HepG2 (cell line): Measurements from ENCODE around the gene SRP9. TPM values are rescaled to one million over a fixed set of nuclear protein-coding genes. Genes with fewer than 3 reads are reported as not detected.

Source experiments
- ATAC-seq: fragments of 200-7000 bp; cut with Tn5 transposase; 3 replicates; pipeline ENCODE4 v1.9.1; 2020; ENCODE audit warnings: mild to moderate bottlenecking, moderate library complexity
- BruUV-seq: library from RNA; stranded (reverse); fragments of 400-500 nt; replicated peaks from 2 replicates; lab custom pipeline; 2021; lab: Mats Ljungman, UMichigan
- CTCF ChIA-PET: fragments of 300-600 bp; formaldehyde crosslinking; extraction: SDS; loops from one replicate; lab custom pipeline; 2021; ENCODE audit warnings: low total read pairs, inconsistent platforms, low intra/inter-chr PET ratio; lab: Yijun Ruan, JAX
- POLR2A ChIA-PET: fragments of 350-600 bp; sonication (Branson Sonifier 250); formaldehyde crosslinking; loops from one replicate; lab custom pipeline; 2020; ENCODE audit warnings: antibody characterized with exemption, inconsistent platforms; lab: Yijun Ruan, JAX
- DNase-seq: peaks from one replicate; pipeline ENCODE4 v3.0.0-alpha.2; 2015; ENCODE audit warnings: low spot score
- FAIRE-seq: peaks from 3 replicates; lab custom pipeline; 2011; peaks lifted over from hg19 to GRCh38; lab: Jason Lieb, UNC
- H2AFZ ChIP-seq: one replicate; pipeline ENCODE4 v1.6.1; 2011; ENCODE audit warnings: low read length, inconsistent platforms
- H3K27ac ChIP-seq: fragments of 300-600 bp; 3 replicates; pipeline ENCODE4 v1.8.0; 2011; ENCODE audit warnings: mixed run types, mild to moderate bottlenecking, mixed read lengths, low read length, inconsistent platforms; ENCODE audit not compliant: insufficient read depth; ENCODE audit errors: extremely low read length
- H3K27me3 ChIP-seq, 2 experiments: fragments of 200-600 bp in 1 of 2; 2 replicates in 1 of 2; 3 replicates in 1 of 2; pipeline versions ENCODE4 v1.6.0 to v1.8.0; 2011; ENCODE audit warnings: low read length in 2 of 2, mild to moderate bottlenecking in 2 of 2, moderate library complexity in 2 of 2, inconsistent platforms in 1 of 2; ENCODE audit not compliant: insufficient read depth in 2 of 2, control insufficient read depth in 1 of 2
- H3K36me3 ChIP-seq, 2 experiments: fragments of 200-600 bp in 1 of 2; replicated peaks in 1 of 2; 2 replicates in 1 of 2; 3 replicates in 1 of 2; pipeline versions ENCODE4 v1.5.1 to v1.8.0; 2011; ENCODE audit warnings: low read length in 2 of 2, inconsistent platforms in 1 of 2; ENCODE audit not compliant: insufficient read depth in 2 of 2, control insufficient read depth in 1 of 2
- H3K4me1 ChIP-seq: 2 replicates; pipeline ENCODE4 v1.5.1; 2012; ENCODE audit warnings: low read length, inconsistent platforms; ENCODE audit not compliant: insufficient read depth
- H3K4me2 ChIP-seq: 2 replicates; pipeline ENCODE4 v1.6.0; 2011; ENCODE audit warnings: low read depth, low read length, inconsistent platforms
- H3K4me3 ChIP-seq, 3 experiments: fragments of 200-600 bp in 1 of 3; sonication (generic), shearing (Covaris generic) in 1 of 3; replicated peaks in 1 of 3; 2 replicates each; pipeline ENCODE4 v1.5.1; 2011 to 2016; ENCODE audit warnings: low read length in 3 of 3, inconsistent platforms in 2 of 3, low read depth in 2 of 3, mild to moderate bottlenecking in 2 of 3, control low read depth in 1 of 3, mixed read lengths in 1 of 3; ENCODE audit not compliant: insufficient read depth in 1 of 3
- H3K79me2 ChIP-seq: one replicate; pipeline ENCODE4 v1.6.1; 2011; ENCODE audit warnings: low read length, inconsistent platforms; ENCODE audit not compliant: insufficient read depth
- H3K9ac ChIP-seq: 2 replicates; pipeline ENCODE4 v1.6.0; 2011; ENCODE audit warnings: mild to moderate bottlenecking, low read depth, low read length, inconsistent platforms; ENCODE audit not compliant: insufficient read depth
- H3K9me3 ChIP-seq: 2 replicates; pipeline ENCODE4 v1.5.1; 2012; ENCODE audit warnings: mild to moderate bottlenecking, low read length
- H4K20me1 ChIP-seq: 2 replicates; pipeline ENCODE4 v1.6.0; 2011; ENCODE audit warnings: inconsistent platforms, mild to moderate bottlenecking, low read length, moderate library complexity; ENCODE audit not compliant: insufficient read depth
- KLF9 ChIP-seq: IDR thresholded peaks from 2 replicates; pipeline ENCODE4 v1.6.1; 2016; ENCODE audit warnings: low read depth
- TCF7 ChIP-seq: sonication (generic); IDR thresholded peaks from 2 replicates; pipeline ENCODE4 v1.6.1; 2016; ENCODE audit warnings: antibody characterized with exemption, low read depth
- TCF7L2 ChIP-seq: IDR thresholded peaks from 2 replicates; pipeline ENCODE4 v1.6.1; 2011; ENCODE audit warnings: mild to moderate bottlenecking, low read depth, low read length, moderate library complexity
- ZNF20 ChIP-seq: sonication (generic); formaldehyde crosslinking; IDR thresholded peaks from 2 replicates; pipeline ENCODE4 v1.4.0; 2020; ENCODE audit warnings: mild to moderate bottlenecking, moderate library complexity, missing genetic modification reagents
- ZNF569 ChIP-seq: sonication (generic); formaldehyde crosslinking; IDR thresholded peaks from 2 replicates; pipeline ENCODE4 v1.5.0; 2020; ENCODE audit warnings: mild to moderate bottlenecking, missing genetic modification reagents, moderate library complexity, borderline replicate concordance
- ZNF646 ChIP-seq: sonication (generic); formaldehyde crosslinking; IDR thresholded peaks from 2 replicates; pipeline ENCODE4 v1.9.0; 2021; ENCODE audit warnings: mild to moderate bottlenecking, missing genetic modification reagents
- WGBS: methylation state at CpG from one replicate; pipeline ENCODE4 v1.1.6; 2017; ENCODE audit warnings: low lambda C conversion rate; 5-methylcytosine and 5-hydroxymethylcytosine counted together
- in situ Hi-C: cut with HindIII; loops from 2 replicates; pipeline ENCODE4 v1.10.0; 2017; ENCODE audit warnings: low pct_unique_long_range_greater_than_20kb; ENCODE audit not compliant: extremely low pct_ligation_motif_present
- intact Hi-C: fragments of 100-400 bp; cut with micrococcal nuclease; formaldehyde crosslinking; loops from one replicate; pipeline ENCODE4 v1.10.0; 2022; ENCODE audit not compliant: unreplicated experiment
- polyA plus RNA-seq, 8 experiments: library from polyadenylated mRNA; depleted of rRNA in 3 of 8; stranded (reverse) in 7 of 8; unstranded in 1 of 8; fragments of >200 nt; fragmentation: Illumina TruSeq in 4 of 8; extraction: Trizol in 4 of 8; gene quantifications; 2 replicates each; pipeline versions ENCODE4 v1.2.1 to v1.2.3, GENCODE V29; 2011 to 2016; ENCODE audit warnings: low read depth in 4 of 8, missing spikeins in 1 of 8, mixed read lengths in 1 of 8; ENCODE audit not compliant: insufficient read depth in 1 of 8
- total RNA-seq, 5 experiments: library from RNA; depleted of rRNA; stranded (reverse); fragments of >200 nt; fragmentation: Illumina TruSeq; extraction: Trizol; gene quantifications; 2 replicates each; pipeline ENCODE4 v1.2.3, GENCODE V29; 2016; ENCODE audit warnings: low read depth in 1 of 5

Gene SRP9
- total and polyA plus RNA-seq, 2 of the 13 experiments (the other 11 are each of a cell fraction or from before 2014, with no cell fraction given), result 251 to 307 TPM

GRCh38 chr1:225815526-225816178, 38.0 kb downstream of the SRP9 start:
- Histone ChIP-seq H2AFZ (no peak overlapping the region), H3K4me3 (no peak overlapping the region), H3K36me3 (peaks cover 0 to 1% of the 10 kb centered on the region in 2 experiments; a peak in 2 of 5 replicates), H3K79me2 (peaks cover 53% of the 10 kb centered on the region), H3K9ac (no peak overlapping the region), H4K20me1 (no peaks in the 10 kb centered on the region), H3K4me1 (peaks cover 91% of the 10 kb centered on the region), H3K4me2 (no peak overlapping the region), H3K27me3 (no peaks in the 10 kb centered on the region), H3K27ac (no peak overlapping the region), H3K9me3 (no peaks in the 10 kb centered on the region)
- TF ChIP-seq ZNF569 (no peak), ZNF646 (CRISPR knock-in tag) (no peak), KLF9 (CRISPR knock-in tag) (no peak), ZNF20 (no peak), TCF7 (no peak), TCF7L2 (no peak)
- BruUV-seq, result no TSS peak
- DNase-seq (no peak), ATAC-seq (no peak), FAIRE-seq (no peak)
- CTCF ChIA-PET, result no interaction called here
- in situ Hi-C loops, result no loop called here
- intact Hi-C loops, result no loop called here
- POLR2A ChIA-PET, result no interaction called here
- 98% methylated on average over 17 of the region's 17 CpGs for WGBS
